ENCODE data around the gene ITGAL.

The ITGAL gene

DNA sequence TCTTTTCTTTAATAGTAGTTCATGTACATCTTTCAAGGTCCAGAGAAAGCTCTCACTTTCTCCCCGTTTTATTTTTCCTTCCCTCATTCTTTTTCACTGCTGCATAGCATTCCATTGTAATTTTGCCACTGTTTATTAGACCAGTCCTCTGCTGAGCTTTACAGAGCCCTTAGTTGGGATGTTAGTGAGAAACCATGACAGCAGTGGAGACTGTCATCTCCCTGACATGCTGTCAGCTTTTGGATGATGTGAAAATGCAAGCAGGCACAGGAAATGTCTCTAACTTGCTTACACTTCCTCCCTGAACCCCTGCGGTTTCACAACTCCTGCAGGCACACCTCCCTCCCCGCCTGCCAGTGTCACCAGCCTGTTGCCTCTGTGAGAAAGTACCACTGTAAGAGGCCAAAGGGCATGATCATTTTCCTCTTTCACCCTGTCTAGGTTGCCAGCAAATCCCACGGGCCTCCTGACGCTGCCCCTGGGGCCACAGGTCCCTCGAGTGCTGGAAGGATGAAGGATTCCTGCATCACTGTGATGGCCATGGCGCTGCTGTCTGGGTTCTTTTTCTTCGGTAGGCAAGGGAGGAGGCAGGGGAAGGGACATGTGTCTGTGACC lies at the start of gene ITGAL:
TSS of gene ITGAL (plus strand) at position 415 of the 615 bp plus-strand sequence. CDS start at position 511, 96 bp downstream.
- TF ChIP-seq, protein P1, sequence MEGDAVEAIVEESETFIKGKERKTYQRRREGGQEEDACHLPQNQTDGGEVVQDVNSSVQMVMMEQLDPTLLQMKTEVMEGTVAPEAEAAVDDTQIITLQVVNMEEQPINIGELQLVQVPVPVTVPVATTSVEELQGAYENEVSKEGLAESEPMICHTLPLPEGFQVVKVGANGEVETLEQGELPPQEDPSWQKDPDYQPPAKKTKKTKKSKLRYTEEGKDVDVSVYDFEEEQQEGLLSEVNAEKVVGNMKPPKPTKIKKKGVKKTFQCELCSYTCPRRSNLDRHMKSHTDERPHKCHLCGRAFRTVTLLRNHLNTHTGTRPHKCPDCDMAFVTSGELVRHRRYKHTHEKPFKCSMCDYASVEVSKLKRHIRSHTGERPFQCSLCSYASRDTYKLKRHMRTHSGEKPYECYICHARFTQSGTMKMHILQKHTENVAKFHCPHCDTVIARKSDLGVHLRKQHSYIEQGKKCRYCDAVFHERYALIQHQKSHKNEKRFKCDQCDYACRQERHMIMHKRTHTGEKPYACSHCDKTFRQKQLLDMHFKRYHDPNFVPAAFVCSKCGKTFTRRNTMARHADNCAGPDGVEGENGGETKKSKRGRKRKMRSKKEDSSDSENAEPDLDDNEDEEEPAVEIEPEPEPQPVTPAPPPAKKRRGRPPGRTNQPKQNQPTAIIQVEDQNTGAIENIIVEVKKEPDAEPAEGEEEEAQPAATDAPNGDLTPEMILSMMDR (IDR thresholded peaks at IDR 0.05; ENCODE audit: low read depth, low read length, missing control alignments): no peak
- DNase-seq: no peak
- H3K36me3 ChIP-seq (replicated peaks): no peaks in the 10 kb centered on the region
- no peak within 1 kb of the TSS for H3K27ac ChIP-seq
- no peak within 1 kb of the TSS for H3K4me3 ChIP-seq (ENCODE audit: low read depth, low read length)
- peaks cover 20% of the 10 kb centered on the region for H3K27me3 ChIP-seq (replicated peaks)
- in situ Hi-C loops (cut with HindIII; ENCODE audit: low pct_ligation_motif_present, low sequenced_read_pairs): no loop called here

DNA sequence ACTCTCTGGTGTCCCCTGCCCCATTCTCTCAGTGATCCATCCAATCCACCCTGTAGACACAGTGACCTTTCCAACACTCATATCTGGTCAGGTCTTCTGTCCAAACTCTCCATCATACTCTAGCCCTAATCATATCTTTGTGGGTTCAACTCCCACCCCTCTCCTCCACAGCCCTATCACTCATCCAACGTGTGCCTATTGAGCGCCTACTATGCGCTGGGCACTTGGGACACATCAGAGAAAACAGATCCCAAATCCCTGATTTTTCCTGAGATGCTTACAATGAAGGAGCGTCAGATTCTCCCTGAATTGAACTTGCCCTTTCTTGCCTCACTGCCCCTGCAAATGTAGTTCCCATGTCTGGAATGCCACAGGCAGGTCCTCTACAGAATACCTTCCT lies 44.5 kb upstream of the ITGAL start:
- Histone ChIP-seq H3K4me3 (ENCODE audit: low read depth, low read length) (no peak overlapping the region), H3K36me3 (replicated peaks) (peaks cover 17% of the 10 kb centered on the region), H3K27me3 (replicated peaks) (no peaks in the 10 kb centered on the region), H3K27ac (no peak overlapping the region)
- DNase-seq: no peak
- in situ Hi-C loops (cut with HindIII; ENCODE audit: low pct_ligation_motif_present, low sequenced_read_pairs): loop anchor here (25.0 kb wide), 1 partner anchor 184 kb away; the partner anchor contains the start of gene ZNF689
- TF ChIP-seq, protein P1 (IDR thresholded peaks at IDR 0.05; ENCODE audit: low read depth, low read length, missing control alignments): no peak

DNA sequence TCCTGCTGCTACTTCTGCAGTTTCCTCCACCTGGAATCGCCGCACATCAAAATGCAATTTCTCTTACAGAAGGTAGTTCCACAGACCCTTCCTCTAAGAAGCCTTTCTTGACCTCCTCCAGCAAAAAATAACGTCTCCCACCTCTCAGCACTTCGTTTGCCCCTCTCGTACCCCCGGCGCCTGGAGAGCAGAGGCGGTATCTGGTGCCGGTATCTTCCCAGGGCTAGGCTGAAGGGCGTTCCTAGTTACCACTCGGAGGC lies 43.2 kb upstream of the ITGAL start:
- in situ Hi-C loops (cut with HindIII; ENCODE audit: low pct_ligation_motif_present, low sequenced_read_pairs): loop anchor here (25.0 kb wide), 1 partner anchor 183 kb away; the partner anchor contains the start of gene ZNF689
- H3K27ac ChIP-seq: no peak overlapping the region
- H3K36me3 ChIP-seq (replicated peaks): peaks cover 9% of the 10 kb centered on the region
- H3K27me3 ChIP-seq (replicated peaks): no peaks in the 10 kb centered on the region
- TF ChIP-seq, protein P1 (IDR thresholded peaks at IDR 0.05; ENCODE audit: low read depth, low read length, missing control alignments): no peak
- no peak for DNase-seq
- H3K4me3 ChIP-seq (ENCODE audit: low read depth, low read length): peak overlapping the region; percentile 74

DNA sequence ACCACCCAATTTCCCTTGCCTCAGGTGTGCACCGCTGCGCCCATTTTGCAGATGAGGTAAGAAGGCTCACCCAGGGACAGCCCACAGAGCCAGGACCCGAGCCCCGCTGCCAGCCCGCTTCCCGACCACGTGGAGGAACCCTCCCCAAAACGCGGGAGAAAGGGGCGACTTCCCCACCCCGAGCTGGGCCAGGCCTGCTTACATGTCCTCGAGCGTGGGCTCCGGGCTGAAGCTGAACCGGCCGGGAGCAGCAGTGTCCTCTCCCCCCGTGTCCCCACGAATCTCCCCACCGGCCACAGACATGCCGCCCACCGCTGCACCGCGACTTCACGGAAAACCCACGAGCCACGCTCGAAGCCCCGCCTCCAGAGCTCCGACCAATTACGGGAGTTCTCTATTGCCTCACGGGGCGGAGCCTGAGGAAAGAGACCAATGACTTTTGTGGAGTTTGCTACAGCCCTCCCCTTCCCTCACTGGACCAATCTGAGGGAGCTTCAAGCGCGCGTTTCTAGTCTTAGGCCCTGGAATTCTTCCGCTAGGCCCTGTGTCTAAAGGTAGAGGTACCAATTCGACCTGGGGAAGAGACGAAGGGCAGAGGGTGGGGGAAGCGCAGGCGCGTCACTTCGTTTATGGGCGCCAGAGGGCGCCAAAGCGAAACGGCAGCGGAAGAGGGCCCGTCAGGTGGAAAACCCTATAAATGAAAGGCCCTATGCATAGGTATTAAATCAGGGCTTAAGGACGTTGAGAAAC lies 42.7 kb upstream of the ITGAL start, which contains the start of gene DCTPP1:
TSS of gene DCTPP1 (minus strand) at position 353 of the 750 bp plus-strand sequence. CDS start at position 303, 50 bp downstream.
- peaks cover 9% of the 10 kb centered on the region for H3K36me3 ChIP-seq (replicated peaks)
- peak within 1 kb of the TSS; percentile 74 for H3K4me3 ChIP-seq (ENCODE audit: low read depth, low read length)
- in situ Hi-C loops (cut with HindIII; ENCODE audit: low pct_ligation_motif_present, low sequenced_read_pairs): loop anchor here (25.0 kb wide), 1 partner anchor 182 kb away; the partner anchor contains the start of gene ZNF689
- H3K27ac ChIP-seq: no peak within 1 kb of the TSS
- TF ChIP-seq, protein P1 (IDR thresholded peaks at IDR 0.05; ENCODE audit: low read depth, low read length, missing control alignments): peak; percentile 85
- no peaks in the 10 kb centered on the region for H3K27me3 ChIP-seq (replicated peaks)
- peak; percentile 98 for DNase-seq

DNA sequence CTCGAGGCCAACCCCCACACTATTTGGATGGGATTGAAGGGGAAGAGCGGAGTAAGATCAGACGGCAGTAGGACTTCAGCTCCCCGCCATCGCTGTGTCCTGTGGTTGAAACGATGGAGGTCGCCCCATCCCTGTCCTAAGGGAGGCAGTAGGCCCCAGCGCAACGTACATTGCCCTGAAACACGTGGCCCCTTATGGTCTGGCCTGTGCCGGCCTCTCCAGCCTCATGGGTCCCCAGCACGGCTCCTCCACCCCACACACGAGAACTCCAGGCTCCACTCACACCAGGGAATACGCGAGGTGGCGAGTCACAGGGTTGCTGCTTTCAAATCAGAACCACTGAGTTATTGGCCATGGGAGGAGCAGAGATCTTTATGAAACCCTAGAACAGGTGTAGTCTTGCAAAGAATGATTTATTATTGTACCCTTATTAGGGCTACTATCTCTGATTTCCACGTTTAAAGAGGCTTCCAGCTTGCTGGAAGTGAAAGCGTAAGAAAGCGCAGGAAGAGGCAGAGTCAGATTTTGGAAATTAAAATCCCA lies 42.0 kb upstream of the ITGAL start:
- TF ChIP-seq, protein P1 (IDR thresholded peaks at IDR 0.05; ENCODE audit: low read depth, low read length, missing control alignments): no peak
- Histone ChIP-seq H3K27me3 (replicated peaks) (no peaks in the 10 kb centered on the region), H3K27ac (no peak overlapping the region), H3K4me3 (ENCODE audit: low read depth, low read length) (peak overlapping the region; percentile 74), H3K36me3 (replicated peaks) (peaks cover 7% of the 10 kb centered on the region)
- no peak for DNase-seq
- in situ Hi-C loops (cut with HindIII; ENCODE audit: low pct_ligation_motif_present, low sequenced_read_pairs): loop anchor here (25.0 kb wide), 1 partner anchor 182 kb away; the partner anchor contains the start of gene ZNF689

Measured in brain microvascular endothelial cell (primary cell).